ENCODE results near the gene KRT9. TPM values are rescaled to one million over a fixed set of nuclear protein-coding genes. Genes with fewer than 3 reads are reported as not detected.
"Not testable (repeated sequence)": the region's sequence is repeated elsewhere in the genome, so short reads cannot be mapped to it uniquely, and the experiment has no call there.

Gene KRT9
- total and polyA plus RNA-seq, 8 donors = not detected

- intact Hi-C loops (cut with DNase I) = no loop called here
- H3K36me3 ChIP-seq = no peaks in the 10 kb centered on the region
- ATAC-seq = no peak
- H3K9me3 ChIP-seq = no peaks in the 10 kb centered on the region
- TF ChIP-seq CTCF (IDR thresholded peaks at IDR 0.05) = no peak
- H3K4me1 ChIP-seq = no peaks in the 10 kb centered on the region
- peaks cover 0 to 34% of the 10 kb centered on the region in 2 donors for H3K27me3 ChIP-seq
- no peak for DNase-seq
- no peak overlapping the region for H3K4me3 ChIP-seq
- H3K27ac ChIP-seq = no peak overlapping the region
These were observed 46.6 kb upstream of the KRT9 start for GRCh38 chr17:41618341-41619035.

GRCh38 chr17:41617698-41618097 is 45.8 kb upstream of the KRT9 start:
- H3K4me1 ChIP-seq = no peaks in the 10 kb centered on the region
- no peak for ATAC-seq
- intact Hi-C loops (cut with DNase I) = no loop called here
- no peak for TF ChIP-seq CTCF (IDR thresholded peaks at IDR 0.05)
- no peak overlapping the region for H3K4me3 ChIP-seq
- no peaks in the 10 kb centered on the region for H3K36me3 ChIP-seq
- peaks cover 0 to 34% of the 10 kb centered on the region in 2 donors for H3K27me3 ChIP-seq
- no peaks in the 10 kb centered on the region for H3K9me3 ChIP-seq
- H3K27ac ChIP-seq = no peak overlapping the region
- no peak for DNase-seq

GRCh38 chr17:41617136-41617535 is 45.3 kb upstream of the KRT9 start:
- ATAC-seq = no peak
- TF ChIP-seq CTCF (IDR thresholded peaks at IDR 0.05) = no peak

GRCh38 chr17:41616486-41616885 is 44.6 kb upstream of the KRT9 start:
- H3K4me1 ChIP-seq; H3K9me3 ChIP-seq; ATAC-seq; DNase-seq; H3K36me3 ChIP-seq; intact Hi-C loops (cut with DNase I); H3K27ac ChIP-seq; H3K4me3 ChIP-seq: not testable (repeated sequence)
- peaks cover 0 to 37% of the 10 kb centered on the region in 2 donors for H3K27me3 ChIP-seq

More at GRCh38 chr17:41617136-41617535, 45.3 kb upstream of the KRT9 start:
- intact Hi-C loops (cut with DNase I) = no loop called here
- Histone ChIP-seq H3K4me3 (no peak overlapping the region), H3K27ac (no peak overlapping the region), H3K36me3 (no peaks in the 10 kb centered on the region), H3K27me3 (peaks cover 0 to 34% of the 10 kb centered on the region in 2 donors), H3K4me1 (no peaks in the 10 kb centered on the region), H3K9me3 (no peaks in the 10 kb centered on the region)
- DNase-seq = no peak

- ATAC-seq = no peak
- intact Hi-C loops (cut with DNase I) = no loop called here
These were observed 43.6 kb upstream of the KRT9 start for GRCh38 chr17:41615454-41615853.

GRCh38 chr17:41614767-41615166 is 42.9 kb upstream of the KRT9 start:
- H3K4me1 ChIP-seq; H3K36me3 ChIP-seq; H3K9me3 ChIP-seq; H3K4me3 ChIP-seq; intact Hi-C loops (cut with DNase I); H3K27ac ChIP-seq; ATAC-seq; DNase-seq: not testable (repeated sequence)
- peaks cover 0 to 54% of the 10 kb centered on the region in 2 donors for H3K27me3 ChIP-seq

More at GRCh38 chr17:41615454-41615853, 43.6 kb upstream of the KRT9 start:
- no peak overlapping the region for H3K4me3 ChIP-seq
- no peaks in the 10 kb centered on the region for H3K36me3 ChIP-seq
- H3K27ac ChIP-seq = no peak overlapping the region
- H3K4me1 ChIP-seq = no peaks in the 10 kb centered on the region
- H3K27me3 ChIP-seq = peaks cover 0 to 48% of the 10 kb centered on the region in 2 donors
- TF ChIP-seq CTCF (IDR thresholded peaks at IDR 0.05) = no peak
- DNase-seq = peak in 1 of 4 donors; percentile 33
- H3K9me3 ChIP-seq = no peaks in the 10 kb centered on the region

Data from left lung (tissue), 10 donors.